Caki2 (cell line): ENCODE results near the gene TPGS2. TPM values are rescaled to one million over a fixed set of nuclear protein-coding genes. Genes with fewer than 3 reads are reported as not detected.

Experiments used
- DNase-seq: peaks from one replicate; pipeline ENCODE4 v3.0.0-alpha.2; 2015; ENCODE audit warnings: low read depth
- in situ Hi-C: cut with HindIII; loops from 2 replicates; pipeline ENCODE4 v1.10.0; 2016; ENCODE audit warnings: low sequenced_read_pairs, low pct_unique_long_range_greater_than_20kb, mixed read lengths
- total RNA-seq: library from RNA; depleted of rRNA; stranded (reverse); fragments of >200 nt; shearing (Covaris generic); gene quantifications from 2 replicates; pipeline ENCODE4 v1.2.3, GENCODE V29; 2014; ENCODE audit warnings: low replicate concordance; rRNA removed

Gene TPGS2
- total RNA-seq, 1 experiment from 2014 or later = 136 TPM

GRCh38 chr18:36759167-36759776 is 69.5 kb downstream of the TPGS2 start:
- DNase-seq = no peak
- in situ Hi-C loops = no loop called here

- DNase-seq = no peak
- in situ Hi-C loops = no loop called here
Observed at GRCh38 chr18:36758623-36759022, 70.2 kb downstream of the TPGS2 start.

- no peak for DNase-seq
- in situ Hi-C loops = no loop called here
Observed at GRCh38 chr18:36757991-36758390, 70.8 kb downstream of the TPGS2 start.

GRCh38 chr18:36757081-36757480 is 71.7 kb downstream of the TPGS2 start:
- in situ Hi-C loops = no loop called here
- peak; percentile 30 for DNase-seq

GRCh38 chr18:36756242-36756641 is 72.6 kb downstream of the TPGS2 start:
- no peak for DNase-seq
- in situ Hi-C loops = no loop called here

GRCh38 chr18:36752929-36753865 is 75.6 kb downstream of the TPGS2 start:
- in situ Hi-C loops = no loop called here
- no peak for DNase-seq

- in situ Hi-C loops = no loop called here
- DNase-seq = no peak
Observed at GRCh38 chr18:36745219-36745975, 83.4 kb downstream of the TPGS2 start.

GRCh38 chr18:36744261-36744876 is 84.4 kb downstream of the TPGS2 start:
- no peak for DNase-seq
- in situ Hi-C loops = no loop called here

Other genes with a start within 250 kb of the TPGS2 start
- 0.38 and 4.1 TPM in 2 replicates for gene KIAA1328, start 125 bp upstream of the TPGS2 start, total RNA-seq